Esophagus squamous epithelium (tissue), 5 donors: ENCODE measurements around the gene LDLRAD4. TPM values are rescaled to one million over a fixed set of nuclear protein-coding genes. Genes with fewer than 3 reads are reported as not detected.

ENCODE experiments used
- DNase-seq: peaks from one replicate; lab custom pipeline; 2025; lab: John Stamatoyannopoulos, UW
- H3K27ac ChIP-seq, 4 donors: fragments of 200-600 bp; sonication (generic); one replicate each; pipeline ENCODE4 v1.5.1; 2016 to 2019; ENCODE audit warnings: mild to moderate bottlenecking in 1 of 4
- H3K27me3 ChIP-seq, 4 donors: fragments of 200-600 bp; sonication (generic); 1 replicate in 3 of 4; 2 replicates in 1 of 4; pipeline versions ENCODE4 v1.5.1 to v1.6.0; 2017 to 2021; ENCODE audit warnings: antibody characterized with exemption in 1 of 4
- H3K36me3 ChIP-seq, 3 donors: fragments of 200-600 bp; sonication (generic); one replicate each; pipeline ENCODE4 v1.5.1; 2016 to 2019
- H3K4me1 ChIP-seq, 3 donors: fragments of 200-600 bp; sonication (generic); one replicate each; pipeline ENCODE4 v1.5.1; 2017 to 2019
- H3K4me3 ChIP-seq, 4 donors: fragments of 200-600 bp; sonication (generic); 1 replicate in 3 of 4; 2 replicates in 1 of 4; pipeline ENCODE4 v1.5.1; 2016 to 2019; ENCODE audit warnings: mild to moderate bottlenecking in 2 of 4, moderate library complexity in 1 of 4
- H3K9me3 ChIP-seq, 3 donors: fragments of 200-600 bp; sonication (generic); one replicate each; pipeline ENCODE4 v1.5.1; 2016 to 2019
- POLR2A ChIP-seq, 4 donors: fragments of 450-650 bp; IDR thresholded peaks; one replicate each; pipeline ENCODE4 v1.6.1; 2017; ENCODE audit warnings: antibody characterized with exemption in 4 of 4, mild to moderate bottlenecking in 4 of 4, moderate library complexity in 3 of 4
- WGBS, 2 donors: methylation state at CpG; one replicate each; pipeline ENCODE4 v1.1.5; 2018; 5-methylcytosine and 5-hydroxymethylcytosine counted together
- intact Hi-C: fragments of 100-400 bp; cut with DNase I; formaldehyde crosslinking; loops from one replicate; pipeline ENCODE4 v1.15.0; 2022
- total RNA-seq, 4 donors: library from RNA; depleted of rRNA; stranded (reverse); fragments of >200 nt; gene quantifications; one replicate each; pipeline ENCODE4 v1.1.0, GENCODE V29; 2016
- TF ChIP-seq, protein P1 (sequence below), 6 experiments: fragments of 450-650 bp in 4 of 6; fragments of 200-600 bp in 2 of 6; sonication (generic) in 2 of 6; IDR thresholded peaks; one replicate each; pipeline ENCODE4 v1.5.1; 2016 to 2019; ENCODE audit warnings: antibody characterized with exemption in 6 of 6, mild to moderate bottlenecking in 4 of 6, moderate library complexity in 4 of 6
- donor health status: DM: yes; HTN: yes; CAD: no.

The LDLRAD4 gene
- total RNA-seq, 4 donors from 2014 or later = 0.91 to 17.9 (median 6.8) TPM

DNA sequence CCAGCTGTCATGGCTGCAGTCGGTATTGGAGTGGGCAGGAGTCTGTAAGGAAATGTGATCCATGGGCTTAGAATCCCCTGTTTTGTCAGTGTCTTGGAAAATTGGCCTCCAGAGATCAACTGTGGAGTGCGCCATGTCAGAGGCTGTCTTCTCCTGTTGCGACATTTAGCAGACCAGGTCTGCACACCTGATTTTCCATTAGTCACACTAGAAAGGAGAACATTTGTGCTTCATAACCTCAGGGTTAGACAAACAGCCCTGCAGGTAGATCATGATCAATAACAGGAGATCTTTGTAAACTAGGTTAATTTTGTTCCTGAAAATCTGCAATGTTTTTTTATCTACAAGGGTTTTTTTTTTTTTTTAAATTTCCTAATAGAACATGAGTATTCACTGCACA lies 28.0 kb downstream of the LDLRAD4 start:
- Histone ChIP-seq H3K4me3 (no peak overlapping the region), H3K36me3 (no peaks in the 10 kb centered on the region), H3K4me1 (no peaks in the 10 kb centered on the region), H3K9me3 (no peaks in the 10 kb centered on the region), H3K27ac (no peak overlapping the region), H3K27me3 (no peaks in the 10 kb centered on the region)
- TF ChIP-seq, protein P1, sequence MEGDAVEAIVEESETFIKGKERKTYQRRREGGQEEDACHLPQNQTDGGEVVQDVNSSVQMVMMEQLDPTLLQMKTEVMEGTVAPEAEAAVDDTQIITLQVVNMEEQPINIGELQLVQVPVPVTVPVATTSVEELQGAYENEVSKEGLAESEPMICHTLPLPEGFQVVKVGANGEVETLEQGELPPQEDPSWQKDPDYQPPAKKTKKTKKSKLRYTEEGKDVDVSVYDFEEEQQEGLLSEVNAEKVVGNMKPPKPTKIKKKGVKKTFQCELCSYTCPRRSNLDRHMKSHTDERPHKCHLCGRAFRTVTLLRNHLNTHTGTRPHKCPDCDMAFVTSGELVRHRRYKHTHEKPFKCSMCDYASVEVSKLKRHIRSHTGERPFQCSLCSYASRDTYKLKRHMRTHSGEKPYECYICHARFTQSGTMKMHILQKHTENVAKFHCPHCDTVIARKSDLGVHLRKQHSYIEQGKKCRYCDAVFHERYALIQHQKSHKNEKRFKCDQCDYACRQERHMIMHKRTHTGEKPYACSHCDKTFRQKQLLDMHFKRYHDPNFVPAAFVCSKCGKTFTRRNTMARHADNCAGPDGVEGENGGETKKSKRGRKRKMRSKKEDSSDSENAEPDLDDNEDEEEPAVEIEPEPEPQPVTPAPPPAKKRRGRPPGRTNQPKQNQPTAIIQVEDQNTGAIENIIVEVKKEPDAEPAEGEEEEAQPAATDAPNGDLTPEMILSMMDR (IDR thresholded peaks at IDR 0.05) = no peak
- no peak for TF ChIP-seq POLR2A (IDR thresholded peaks at IDR 0.05)
- intact Hi-C loops = no loop called here
- DNase-seq = no peak
- 76 to 86% methylated on average over 2 of the region's 3 CpGs for WGBS, 2 donors

DNA sequence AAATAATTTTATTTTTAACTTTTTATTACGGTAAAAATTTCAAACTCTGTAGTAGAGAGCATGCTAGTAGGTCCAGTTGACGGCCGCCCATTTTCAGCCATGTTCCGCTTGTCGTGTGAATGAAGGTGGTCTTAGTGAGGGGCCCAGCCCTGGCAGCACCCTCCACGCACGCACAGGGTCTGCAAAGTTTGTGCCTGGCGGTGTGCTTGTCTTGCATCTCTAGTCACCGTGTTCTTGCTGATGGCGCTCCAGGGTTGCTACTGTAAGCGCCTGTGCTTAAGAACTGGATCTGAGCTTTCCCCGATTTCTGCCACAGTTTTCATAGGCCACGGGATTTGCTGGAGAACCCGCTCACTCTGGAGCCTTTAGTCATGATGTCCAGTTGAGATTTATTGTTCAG lies 28.9 kb downstream of the LDLRAD4 start:
- no peak for TF ChIP-seq POLR2A (IDR thresholded peaks at IDR 0.05)
- TF ChIP-seq, protein P1 (IDR thresholded peaks at IDR 0.05) = no peak
- Histone ChIP-seq H3K27me3 (no peaks in the 10 kb centered on the region), H3K9me3 (no peaks in the 10 kb centered on the region), H3K4me3 (no peak overlapping the region), H3K36me3 (no peaks in the 10 kb centered on the region), H3K4me1 (no peaks in the 10 kb centered on the region), H3K27ac (no peak overlapping the region)
- no peak for DNase-seq
- intact Hi-C loops = no loop called here
- WGBS, 2 donors = 91 to 97% methylated on average over 14 of the region's 14 CpGs

DNA sequence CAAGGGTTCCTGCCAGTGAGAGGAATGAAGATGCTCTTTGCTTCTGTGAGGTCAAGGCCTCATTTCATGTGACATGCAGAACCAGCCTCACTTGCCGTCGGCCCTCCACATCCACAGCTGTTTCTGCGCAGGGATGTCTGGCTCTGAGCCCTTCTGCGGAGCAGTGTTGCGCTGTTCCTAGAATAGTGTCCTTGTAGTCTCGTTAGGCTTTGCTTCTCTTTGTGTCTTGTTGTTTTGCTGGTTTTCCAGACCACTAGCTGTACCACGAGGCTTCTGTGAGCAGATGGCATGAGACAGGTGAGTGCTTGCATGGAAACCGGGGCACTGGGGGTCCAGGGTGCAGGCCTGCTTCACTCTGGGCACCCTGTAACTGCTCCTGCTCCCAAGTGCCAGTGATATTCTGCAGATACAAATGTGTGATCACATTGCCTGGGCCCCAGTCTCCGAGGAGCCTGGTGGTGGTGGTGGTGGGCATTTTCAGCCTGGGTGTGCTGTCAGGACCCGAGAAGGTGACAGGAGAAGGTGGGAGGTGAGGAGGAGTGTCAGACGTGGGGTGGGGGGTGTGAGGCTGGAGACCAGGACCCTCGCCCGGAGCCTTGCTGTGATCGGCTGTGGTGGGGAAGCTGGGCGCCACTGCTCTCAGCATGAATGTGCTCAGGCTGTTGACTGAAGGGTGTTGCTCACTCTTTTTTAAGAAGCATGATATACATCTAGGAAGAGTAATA lies 34.3 kb downstream of the LDLRAD4 start:
- no peaks in the 10 kb centered on the region for H3K4me1 ChIP-seq
- H3K9me3 ChIP-seq = no peaks in the 10 kb centered on the region
- H3K4me3 ChIP-seq = no peak overlapping the region
- TF ChIP-seq, protein P1 (IDR thresholded peaks at IDR 0.05) = no peak
- no peak for TF ChIP-seq POLR2A (IDR thresholded peaks at IDR 0.05)
- DNase-seq = no peak
- H3K36me3 ChIP-seq = no peaks in the 10 kb centered on the region
- no peak overlapping the region for H3K27ac ChIP-seq
- intact Hi-C loops = loop anchor here (10.0 kb wide), 1 partner anchor 62 kb away; no protein-coding TSS in a partner anchor
- H3K27me3 ChIP-seq = no peaks in the 10 kb centered on the region
- 77 to 80% methylated on average over 8 to 9 of the region's 15 CpGs for WGBS, 2 donors

DNA sequence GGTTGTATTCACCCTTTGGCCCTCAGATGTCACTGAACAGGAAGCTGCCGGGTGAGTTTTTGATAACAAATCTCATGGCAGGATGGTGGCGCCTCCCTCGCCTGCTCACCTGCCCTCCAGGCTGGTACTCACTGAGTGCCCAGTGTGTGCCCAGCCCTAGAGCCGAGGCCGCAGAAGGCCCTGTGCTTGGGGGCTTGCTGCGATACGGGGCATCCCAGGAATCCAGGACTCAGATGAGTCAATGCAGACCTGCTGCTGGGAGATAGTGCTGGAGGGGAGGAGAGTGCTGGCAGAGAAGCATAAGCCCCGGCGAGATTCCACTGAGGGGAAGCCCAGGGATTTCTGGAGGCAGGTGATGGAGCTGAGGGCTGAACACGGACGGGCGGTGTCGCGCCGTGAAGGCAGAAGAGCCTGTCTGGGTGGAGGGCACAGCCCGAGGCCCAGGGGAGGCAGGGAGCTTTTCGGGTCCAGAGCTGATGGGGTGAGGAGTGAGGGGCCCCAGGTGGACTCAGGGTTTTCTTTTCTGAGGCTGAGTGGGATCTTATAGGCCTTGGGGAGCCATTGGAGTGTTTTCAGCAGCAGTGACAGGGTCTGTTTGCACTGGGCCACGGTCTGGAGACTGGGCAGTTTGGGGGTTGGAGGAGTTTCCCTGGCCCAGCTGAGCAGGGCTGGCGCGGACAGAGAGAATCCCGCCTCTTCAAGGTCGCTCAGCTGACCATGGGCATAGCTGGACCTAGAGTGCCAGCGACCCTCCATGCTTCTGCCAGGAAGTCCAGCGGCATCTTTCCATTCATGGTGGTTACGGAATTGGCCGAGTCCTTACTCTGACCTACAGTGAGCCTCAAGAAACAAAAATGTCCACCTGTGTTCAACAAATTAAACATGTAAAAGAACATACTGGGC lies 35.5 kb downstream of the LDLRAD4 start:
- Histone ChIP-seq H3K36me3 (no peaks in the 10 kb centered on the region), H3K27ac (no peak overlapping the region), H3K4me3 (no peak overlapping the region), H3K27me3 (no peaks in the 10 kb centered on the region), H3K4me1 (peaks cover 0 to 7% (median 4%) of the 10 kb centered on the region in 3 donors), H3K9me3 (no peaks in the 10 kb centered on the region)
- TF ChIP-seq, protein P1 (IDR thresholded peaks at IDR 0.05) = no peak
- TF ChIP-seq POLR2A (IDR thresholded peaks at IDR 0.05) = no peak
- DNase-seq = no peak
- 72 to 87% methylated on average over 3 to 17 of the region's 26 CpGs for WGBS, 2 donors
- intact Hi-C loops = loop anchor here (10.0 kb wide), 1 partner anchor 61 kb away; no protein-coding TSS in a partner anchor
